Right atrium auricular region (tissue), 2 donors: ENCODE measurements around the gene DLGAP1. TPM values are rescaled to one million over a fixed set of nuclear protein-coding genes. Genes with fewer than 3 reads are reported as not detected.

Experiments
- DNase-seq: peaks from one replicate; pipeline ENCODE4 v3.0.0-alpha.2; 2019; ENCODE audit warnings: low spot score
- H3K27ac ChIP-seq, 2 donors: fragments of 200-600 bp; sonication (generic); 1 replicate in 1 of 2; 2 replicates in 1 of 2; pipeline ENCODE4 v1.5.1; 2016 to 2019
- H3K27me3 ChIP-seq, 2 donors: fragments of 200-600 bp; sonication (generic); one replicate each; pipeline versions ENCODE4 v1.5.1 to v1.6.0; 2017 to 2019
- H3K36me3 ChIP-seq: fragments of 200-600 bp; sonication (generic); one replicate; pipeline ENCODE4 v1.5.1; 2016
- H3K4me1 ChIP-seq, 2 donors: fragments of 200-600 bp; sonication (generic); one replicate each; pipeline versions ENCODE4 v1.5.1 to v1.6.0; 2017 to 2019
- H3K4me3 ChIP-seq, 2 donors: fragments of 200-600 bp; sonication (generic); 1 replicate in 1 of 2; 2 replicates in 1 of 2; pipeline ENCODE4 v1.5.1; 2017 to 2019; ENCODE audit warnings: mild to moderate bottlenecking in 1 of 2, moderate library complexity in 1 of 2
- H3K9me3 ChIP-seq, 2 donors: fragments of 200-600 bp; sonication (generic); one replicate each; pipeline ENCODE4 v1.5.1; 2019
- total RNA-seq, 2 donors: library from RNA; depleted of rRNA; stranded (reverse); fragments of >200 nt; gene quantifications; one replicate each; pipeline ENCODE4 v1.1.0, GENCODE V29; 2016
- TF ChIP-seq, protein P1 (sequence below), 2 donors: fragments of 200-600 bp; sonication (generic); IDR thresholded peaks; one replicate each; pipeline ENCODE4 v1.5.1; 2019; ENCODE audit warnings: antibody characterized with exemption in 2 of 2

DLGAP1 gene
- total RNA-seq, 2 donors from 2014 or later, result 0.56 to 1.1 TPM

DNA sequence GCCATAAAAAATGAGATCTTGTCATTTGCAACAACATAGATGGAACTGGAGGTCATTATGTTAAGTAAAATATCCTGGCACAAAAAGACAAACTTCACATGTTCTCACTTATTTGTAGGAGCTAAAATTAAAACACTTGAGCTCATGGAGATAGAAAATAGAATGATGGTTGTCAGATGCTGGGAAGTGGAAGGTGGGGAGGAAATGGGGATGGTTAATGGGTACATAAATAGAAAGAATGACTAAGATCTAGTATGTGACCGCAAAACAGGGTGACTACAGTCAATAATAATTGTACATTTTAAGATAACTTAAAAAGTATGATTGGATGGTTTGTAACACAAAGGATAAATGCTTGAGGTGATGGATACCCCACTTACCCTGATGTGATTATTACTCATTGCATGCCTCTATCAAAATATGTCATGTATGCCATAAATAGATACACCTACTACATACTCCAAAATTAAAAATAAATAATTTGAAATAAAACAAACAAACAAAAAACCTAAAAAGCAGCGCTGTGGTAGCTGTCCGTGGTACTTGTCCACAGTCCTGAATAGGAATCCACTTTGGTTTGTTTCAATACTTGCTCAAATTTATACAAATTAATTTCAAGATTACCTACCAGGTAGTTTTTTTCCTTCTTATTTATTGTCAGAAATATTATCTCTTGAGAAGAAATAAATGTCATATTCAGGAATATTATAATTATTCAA lies 224.5 kb downstream of the DLGAP1 start:
- no peaks in the 10 kb centered on the region for H3K27me3 ChIP-seq
- peaks cover 0 to 4% of the 10 kb centered on the region in 2 donors for H3K9me3 ChIP-seq
- H3K36me3 ChIP-seq, result no peaks in the 10 kb centered on the region
- no peak for DNase-seq
- no peak overlapping the region for H3K4me3 ChIP-seq
- no peaks in the 10 kb centered on the region for H3K4me1 ChIP-seq
- TF ChIP-seq, protein P1, sequence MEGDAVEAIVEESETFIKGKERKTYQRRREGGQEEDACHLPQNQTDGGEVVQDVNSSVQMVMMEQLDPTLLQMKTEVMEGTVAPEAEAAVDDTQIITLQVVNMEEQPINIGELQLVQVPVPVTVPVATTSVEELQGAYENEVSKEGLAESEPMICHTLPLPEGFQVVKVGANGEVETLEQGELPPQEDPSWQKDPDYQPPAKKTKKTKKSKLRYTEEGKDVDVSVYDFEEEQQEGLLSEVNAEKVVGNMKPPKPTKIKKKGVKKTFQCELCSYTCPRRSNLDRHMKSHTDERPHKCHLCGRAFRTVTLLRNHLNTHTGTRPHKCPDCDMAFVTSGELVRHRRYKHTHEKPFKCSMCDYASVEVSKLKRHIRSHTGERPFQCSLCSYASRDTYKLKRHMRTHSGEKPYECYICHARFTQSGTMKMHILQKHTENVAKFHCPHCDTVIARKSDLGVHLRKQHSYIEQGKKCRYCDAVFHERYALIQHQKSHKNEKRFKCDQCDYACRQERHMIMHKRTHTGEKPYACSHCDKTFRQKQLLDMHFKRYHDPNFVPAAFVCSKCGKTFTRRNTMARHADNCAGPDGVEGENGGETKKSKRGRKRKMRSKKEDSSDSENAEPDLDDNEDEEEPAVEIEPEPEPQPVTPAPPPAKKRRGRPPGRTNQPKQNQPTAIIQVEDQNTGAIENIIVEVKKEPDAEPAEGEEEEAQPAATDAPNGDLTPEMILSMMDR (IDR thresholded peaks at IDR 0.05), result no peak
- no peak overlapping the region for H3K27ac ChIP-seq

DNA sequence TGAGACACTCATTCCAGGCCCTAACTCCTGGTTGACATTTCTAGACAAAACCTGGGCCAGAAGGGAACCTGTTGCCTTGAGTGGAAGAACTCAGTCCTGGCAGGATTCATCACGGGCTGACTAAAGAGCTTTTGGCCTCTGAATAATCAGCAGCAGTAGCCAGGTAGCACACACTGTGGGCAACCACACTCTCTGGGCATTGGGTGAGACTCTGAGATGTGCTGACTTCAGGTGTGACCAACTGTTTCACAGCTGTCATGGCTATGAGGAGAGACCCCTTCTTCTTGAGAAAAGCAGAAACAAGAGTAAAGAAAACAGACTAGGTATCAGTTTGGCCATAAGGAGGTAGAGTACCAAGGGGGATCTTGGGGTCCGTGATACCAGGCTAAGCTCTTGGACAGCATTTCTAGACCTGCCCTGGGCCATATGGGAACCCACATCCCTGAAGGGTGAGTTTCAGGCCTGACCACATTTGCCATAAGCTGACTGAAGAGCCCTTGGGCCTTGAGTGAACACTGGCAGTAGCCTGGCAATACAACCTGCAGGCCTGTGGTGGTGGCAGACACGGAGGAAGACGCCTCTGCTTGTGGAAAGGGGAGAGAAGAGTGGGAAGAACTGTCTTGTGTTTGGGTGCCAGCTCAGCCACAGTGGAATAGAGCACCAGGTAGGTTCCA lies 230.9 kb downstream of the DLGAP1 start:
- H3K27ac ChIP-seq, result no peak overlapping the region
- H3K4me3 ChIP-seq, result no peak overlapping the region
- no peaks in the 10 kb centered on the region for H3K36me3 ChIP-seq
- H3K27me3 ChIP-seq, result no peaks in the 10 kb centered on the region
- no peaks in the 10 kb centered on the region for H3K4me1 ChIP-seq
- TF ChIP-seq, protein P1 (IDR thresholded peaks at IDR 0.05), result no peak
- H3K9me3 ChIP-seq, result peaks cover 0 to 1% of the 10 kb centered on the region in 2 donors
- no peak for DNase-seq

DNA sequence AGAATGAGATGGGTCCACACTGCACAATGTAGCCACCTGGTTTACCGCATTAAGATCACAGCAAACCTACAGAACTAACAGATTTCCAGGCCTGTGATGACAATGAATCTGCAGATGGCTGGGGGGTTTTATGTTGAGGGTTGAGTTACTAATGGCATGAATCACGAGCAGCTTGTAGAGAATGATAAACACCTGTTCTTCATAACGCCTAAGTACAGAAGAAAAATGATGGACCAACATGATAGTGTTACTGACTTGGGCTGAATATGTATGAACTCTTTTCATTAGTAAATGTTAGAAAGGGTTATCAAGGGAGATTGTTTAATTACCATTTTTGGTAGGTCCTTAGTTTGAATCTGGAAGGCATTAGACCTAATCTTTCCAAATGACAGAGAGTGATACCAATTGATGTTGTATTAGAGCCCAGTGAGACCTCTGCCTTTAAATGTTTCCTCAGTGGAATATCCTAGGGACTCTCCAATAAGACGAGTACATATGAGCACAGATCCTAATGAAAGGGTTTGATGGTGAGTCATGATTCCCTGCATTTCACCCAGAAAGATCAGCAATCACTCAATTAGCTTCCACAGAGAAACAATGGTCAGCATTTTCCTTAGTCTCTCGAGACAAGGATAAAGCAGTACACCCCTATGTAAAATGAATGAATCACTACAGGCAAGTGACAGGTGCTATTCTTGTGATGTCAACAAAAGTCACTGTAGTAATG lies 243.8 kb downstream of the DLGAP1 start:
- no peak for DNase-seq
- Histone ChIP-seq H3K27me3 (no peaks in the 10 kb centered on the region), H3K9me3 (no peaks in the 10 kb centered on the region), H3K4me3 (no peak overlapping the region), H3K36me3 (no peaks in the 10 kb centered on the region), H3K27ac (no peak overlapping the region), H3K4me1 (no peaks in the 10 kb centered on the region)
- TF ChIP-seq, protein P1 (IDR thresholded peaks at IDR 0.05), result no peak

DNA sequence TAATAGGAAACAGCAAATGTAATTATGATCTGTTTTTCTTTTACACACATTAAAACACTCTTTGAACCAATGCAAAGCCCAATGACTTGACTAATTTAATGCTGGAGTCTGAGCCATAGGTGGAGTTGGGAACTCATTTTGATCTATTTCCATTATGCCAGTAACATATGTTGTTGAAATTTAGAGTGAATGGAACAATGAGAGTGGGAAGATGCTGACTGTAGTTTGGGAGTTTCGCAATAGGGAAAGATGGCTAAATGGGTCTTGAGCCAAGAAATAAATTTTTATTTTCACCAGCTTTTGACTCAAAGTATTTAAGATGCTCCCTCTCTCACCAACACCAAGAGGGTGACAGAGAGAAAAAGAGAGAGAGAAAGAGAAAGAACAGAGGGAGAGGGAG lies 246.7 kb downstream of the DLGAP1 start:
- H3K9me3 ChIP-seq, result no peaks in the 10 kb centered on the region
- no peak overlapping the region for H3K4me3 ChIP-seq
- no peak overlapping the region for H3K27ac ChIP-seq
- no peaks in the 10 kb centered on the region for H3K27me3 ChIP-seq
- TF ChIP-seq, protein P1 (IDR thresholded peaks at IDR 0.05), result no peak
- no peaks in the 10 kb centered on the region for H3K36me3 ChIP-seq
- no peak for DNase-seq
- H3K4me1 ChIP-seq, result no peaks in the 10 kb centered on the region

DNA sequence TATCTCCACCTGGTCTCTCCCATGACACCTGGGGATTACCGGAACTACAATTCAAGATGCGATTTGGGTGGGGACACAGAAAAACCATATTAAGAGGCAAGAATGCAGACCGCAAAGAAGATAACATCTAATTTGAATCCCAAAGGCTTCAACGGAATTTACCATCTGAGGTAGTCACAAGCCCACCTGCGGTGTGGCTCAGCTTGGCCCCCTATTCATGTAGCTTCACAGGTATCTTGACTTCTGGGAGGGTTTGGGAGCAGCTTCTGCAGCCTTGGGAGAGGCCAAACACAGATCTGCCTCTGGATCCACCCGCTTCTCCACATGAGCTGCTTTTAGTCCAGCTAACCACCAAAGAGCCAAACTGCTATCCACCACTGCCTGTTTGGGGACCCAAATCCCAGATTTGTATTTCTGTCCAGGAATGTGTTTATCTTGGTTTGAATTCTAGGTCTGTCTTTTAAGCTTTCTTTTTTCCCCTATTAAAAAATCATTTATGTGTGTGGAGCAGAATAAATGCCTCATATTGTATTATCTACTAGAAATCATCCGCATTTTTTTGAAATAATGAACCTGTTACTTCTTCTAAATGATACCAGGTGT lies 247.6 kb downstream of the DLGAP1 start:
- H3K36me3 ChIP-seq, result no peaks in the 10 kb centered on the region
- TF ChIP-seq, protein P1 (IDR thresholded peaks at IDR 0.05), result no peak
- H3K9me3 ChIP-seq, result no peaks in the 10 kb centered on the region
- H3K27me3 ChIP-seq, result no peaks in the 10 kb centered on the region
- DNase-seq, result no peak
- H3K4me3 ChIP-seq, result no peak overlapping the region
- no peaks in the 10 kb centered on the region for H3K4me1 ChIP-seq
- no peak overlapping the region for H3K27ac ChIP-seq
